Activated CD8-positive, alpha-beta T cell treated with anti-CD3 and anti-CD28 coated beads for 36 hours (primary cell): ENCODE measurements around the gene FAM186B. TPM values are rescaled to one million over a fixed set of nuclear protein-coding genes. Genes with fewer than 3 reads are reported as not detected.
A peak's percentile ranks its signal among the peaks of the same experiment; 100 is the strongest.

ENCODE experiments used
- ATAC-seq: fragments of 200-7000 bp; cut with Tn5 transposase; one replicate; pipeline ENCODE4 v1.10.0; 2021; ENCODE audit warnings: mild to moderate bottlenecking, moderate library complexity
- CTCF ChIA-PET: fragments of 350-600 bp; sonication (Branson Sonifier 250); formaldehyde crosslinking; loops from one replicate; lab custom pipeline; 2021; ENCODE audit warnings: antibody characterized with exemption; lab: Charles Lee
- POLR2A ChIA-PET: fragments of 350-600 bp; sonication (Branson Sonifier 250); formaldehyde crosslinking; loops from one replicate; lab custom pipeline; 2021; ENCODE audit warnings: antibody characterized with exemption; lab: Charles Lee
- DNase-seq: peaks from one replicate; pipeline ENCODE4 v3.0.0-alpha.2; 2020
- H3K27ac Mint-ChIP-seq: one replicate; pipeline ENCODE4 v1.8.0; 2021; ENCODE audit warnings: mild to moderate bottlenecking, mixed read lengths
- H3K27me3 Mint-ChIP-seq: one replicate; pipeline ENCODE4 v1.8.0; 2021; ENCODE audit warnings: mixed read lengths
- H3K36me3 Mint-ChIP-seq: one replicate; pipeline ENCODE4 v1.8.0; 2021; ENCODE audit warnings: low read depth, mixed read lengths
- H3K4me1 Mint-ChIP-seq: one replicate; pipeline ENCODE4 v1.8.0; 2021; ENCODE audit warnings: low read depth, mixed read lengths
- H3K4me3 Mint-ChIP-seq: one replicate; pipeline ENCODE4 v1.8.0; 2021; ENCODE audit warnings: mild to moderate bottlenecking, moderate library complexity, mixed read lengths
- H3K9me3 Mint-ChIP-seq: one replicate; pipeline ENCODE4 v1.8.0; 2021; ENCODE audit warnings: mixed read lengths
- CTCF ChIP-seq: fragments of 200-600 bp; IDR thresholded peaks from one replicate; pipeline ENCODE4 v1.8.0; 2022; ENCODE audit warnings: antibody characterized with exemption, mild to moderate bottlenecking
- intact Hi-C: fragments of 100-400 bp; cut with micrococcal nuclease; formaldehyde crosslinking; loops from one replicate; pipeline ENCODE4 v1.10.0; 2022
- total RNA-seq, 2 experiments: library from RNA; stranded (reverse); gene quantifications; one replicate each; pipeline ENCODE4 v1.2.3, GENCODE V29; 2021

Gene FAM186B
- total RNA-seq, 2 experiments from 2014 or later = not detected

DNA sequence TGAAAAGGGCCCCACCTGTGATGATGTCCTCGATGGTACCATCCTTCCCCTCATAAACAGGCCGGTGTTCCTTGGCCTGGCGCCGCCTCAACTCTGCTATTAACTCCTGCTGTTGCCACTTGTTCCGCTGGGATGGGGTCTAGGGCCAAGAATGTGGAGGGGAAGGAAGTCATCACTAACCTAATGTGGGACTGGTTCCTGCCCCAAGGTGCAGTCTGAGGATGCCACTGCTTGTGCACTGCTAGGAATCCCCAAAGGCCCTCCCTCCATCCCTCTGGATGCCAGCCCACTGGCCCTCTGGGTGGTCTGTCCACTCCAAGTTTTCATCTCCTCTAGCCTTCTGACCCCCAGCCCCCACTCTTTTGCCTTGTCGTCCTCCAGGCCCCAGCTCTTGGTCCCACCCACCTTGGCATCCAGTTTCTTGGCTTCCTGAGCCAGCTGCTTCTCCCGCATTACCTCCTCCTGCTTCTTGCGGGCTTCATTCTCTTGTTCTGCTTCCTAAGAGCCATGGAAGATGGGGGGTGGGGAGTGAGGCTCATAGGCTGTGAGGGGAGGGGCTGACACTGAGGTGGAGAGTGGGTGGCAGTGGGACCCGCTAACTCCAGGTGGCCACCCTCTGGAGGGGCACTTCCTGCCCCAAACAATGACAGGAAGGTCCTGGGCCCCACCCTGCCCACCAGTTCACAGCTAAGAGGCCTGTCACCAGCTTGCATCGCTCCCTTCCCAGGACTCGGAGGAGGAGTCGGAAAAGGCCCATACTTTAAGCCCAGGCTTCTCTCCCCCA lies 41.6 kb upstream of the FAM186B start:
- Mint-ChIP-seq H3K36me3 (peaks cover 26% of the 10 kb centered on the region), H3K27ac (peak overlapping the region; percentile 5)
- POLR2A ChIA-PET = interaction anchor here (1.6 kb wide), 1 partner anchor 60 kb away, joined by 4 read pairs; no protein-coding TSS in a partner anchor

DNA sequence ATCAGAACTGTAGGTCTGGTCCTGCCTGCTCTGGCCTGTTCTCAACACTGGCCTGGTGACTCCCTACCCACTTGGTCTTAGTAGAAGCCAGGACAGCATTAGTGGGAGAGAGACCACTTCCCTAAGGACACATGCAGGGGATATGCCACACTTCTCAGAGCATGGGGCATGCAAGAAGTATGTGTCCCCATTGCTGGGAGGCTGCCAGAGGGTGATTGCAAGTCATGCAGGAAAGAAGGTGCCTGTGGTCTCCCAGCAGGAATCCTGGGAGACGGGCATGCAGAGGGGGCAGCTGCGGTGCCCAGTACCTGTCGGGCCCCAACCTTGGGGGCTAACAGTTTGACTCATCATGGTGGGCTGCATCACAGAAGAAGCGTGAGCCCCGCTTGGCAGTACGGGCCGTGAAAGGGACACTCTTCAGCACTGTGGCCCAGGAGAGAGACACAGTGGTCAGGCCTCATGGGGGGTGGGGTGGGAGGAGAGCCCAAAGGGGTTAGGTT lies 40.9 kb upstream of the FAM186B start:
- Mint-ChIP-seq H3K36me3 (peaks cover 26% of the 10 kb centered on the region), H3K27ac (no peak overlapping the region), H3K9me3 (no peaks in the 10 kb centered on the region), H3K4me1 (peaks cover 14% of the 10 kb centered on the region), H3K4me3 (no peak overlapping the region), H3K27me3 (no peaks in the 10 kb centered on the region)
- POLR2A ChIA-PET = no interaction called here
- intact Hi-C loops = no loop called here
- CTCF ChIA-PET = interaction anchor here (1.6 to 25.4 kb wide), 7 partner anchors 8 to 64 kb away, joined by 6 to 556 read pairs (median 20); partner anchors contain the start of gene FMNL3
- no peak for TF ChIP-seq CTCF
- no peak for ATAC-seq
- no peak for DNase-seq

More for the DNA sequence above, 41.6 kb upstream of the FAM186B start:
- Mint-ChIP-seq H3K4me3 (no peak overlapping the region), H3K9me3 (no peaks in the 10 kb centered on the region), H3K27me3 (no peaks in the 10 kb centered on the region), H3K4me1 (peaks cover 14% of the 10 kb centered on the region)
- TF ChIP-seq CTCF = no peak
- DNase-seq (no peak), ATAC-seq (no peak)
- CTCF ChIA-PET = interaction anchor here (0.7 to 25.4 kb wide), 7 partner anchors 9 to 131 kb away, joined by 3 to 556 read pairs (median 6); partner anchors contain the start of gene FMNL3
- intact Hi-C loops = no loop called here

GRCh38 chr12:49645146-49646039 lies 40.0 kb upstream of the FAM186B start:
- TF ChIP-seq CTCF = no peak
- H3K27ac Mint-ChIP-seq = peak overlapping the region; percentile 77

GRCh38 chr12:49644620-49644994 lies 39.2 kb upstream of the FAM186B start:
- ChIA-PET CTCF (interaction anchor here (0.8 to 25.4 kb wide), 26 partner anchors 7 to 321 kb away, joined by 3 to 556 read pairs (median 6); partner anchors contain the start of genes FMNL3 and TMBIM6), POLR2A (interaction anchor here (0.8 to 2.2 kb wide), 5 partner anchors 16 to 62 kb away, joined by 3 to 6 read pairs (median 3); no protein-coding TSS in a partner anchor)
- Mint-ChIP-seq H3K27ac (peak overlapping the region; percentile 77), H3K36me3 (peaks cover 26% of the 10 kb centered on the region), H3K9me3 (no peaks in the 10 kb centered on the region), H3K4me3 (no peak overlapping the region), H3K4me1 (peaks cover 15% of the 10 kb centered on the region), H3K27me3 (no peaks in the 10 kb centered on the region)
- DNase-seq = peak; percentile 88
- intact Hi-C loops = loop anchor here (2.0 kb wide), 1 partner anchor 62 kb away; the partner anchor contains the start of gene FMNL3
- TF ChIP-seq CTCF = peak; percentile 92
- peak; percentile 96 for ATAC-seq

More at GRCh38 chr12:49645146-49646039, 40.0 kb upstream of the FAM186B start:
- DNase-seq (no peak), ATAC-seq (no peak)
- CTCF ChIA-PET = interaction anchor here (0.8 to 25.4 kb wide), 23 partner anchors 8 to 320 kb away, joined by 3 to 556 read pairs (median 6); partner anchors contain the start of genes FMNL3 and TMBIM6
- POLR2A ChIA-PET = interaction anchor here (0.8 to 2.2 kb wide), 4 partner anchors 31 to 63 kb away, joined by 3 to 6 read pairs (median 3); no protein-coding TSS in a partner anchor
- intact Hi-C loops = loop anchor here (2.0 kb wide), 1 partner anchor 61 kb away; the partner anchor contains the start of gene FMNL3
- Mint-ChIP-seq H3K9me3 (no peaks in the 10 kb centered on the region), H3K4me1 (peaks cover 14% of the 10 kb centered on the region), H3K36me3 (peaks cover 26% of the 10 kb centered on the region), H3K27me3 (no peaks in the 10 kb centered on the region), H3K4me3 (no peak overlapping the region)
